GM19438 (cell line): ENCODE measurements around the gene FSD1L.

ENCODE experiments used
- ATAC-seq: cut with Tn5 transposase; IDR thresholded peaks from one replicate; pipeline ENCODE4 v1.9.1; 2021; ENCODE audit warnings: low read depth; ENCODE audit not compliant: unreplicated experiment

The FSD1L gene

DNA sequence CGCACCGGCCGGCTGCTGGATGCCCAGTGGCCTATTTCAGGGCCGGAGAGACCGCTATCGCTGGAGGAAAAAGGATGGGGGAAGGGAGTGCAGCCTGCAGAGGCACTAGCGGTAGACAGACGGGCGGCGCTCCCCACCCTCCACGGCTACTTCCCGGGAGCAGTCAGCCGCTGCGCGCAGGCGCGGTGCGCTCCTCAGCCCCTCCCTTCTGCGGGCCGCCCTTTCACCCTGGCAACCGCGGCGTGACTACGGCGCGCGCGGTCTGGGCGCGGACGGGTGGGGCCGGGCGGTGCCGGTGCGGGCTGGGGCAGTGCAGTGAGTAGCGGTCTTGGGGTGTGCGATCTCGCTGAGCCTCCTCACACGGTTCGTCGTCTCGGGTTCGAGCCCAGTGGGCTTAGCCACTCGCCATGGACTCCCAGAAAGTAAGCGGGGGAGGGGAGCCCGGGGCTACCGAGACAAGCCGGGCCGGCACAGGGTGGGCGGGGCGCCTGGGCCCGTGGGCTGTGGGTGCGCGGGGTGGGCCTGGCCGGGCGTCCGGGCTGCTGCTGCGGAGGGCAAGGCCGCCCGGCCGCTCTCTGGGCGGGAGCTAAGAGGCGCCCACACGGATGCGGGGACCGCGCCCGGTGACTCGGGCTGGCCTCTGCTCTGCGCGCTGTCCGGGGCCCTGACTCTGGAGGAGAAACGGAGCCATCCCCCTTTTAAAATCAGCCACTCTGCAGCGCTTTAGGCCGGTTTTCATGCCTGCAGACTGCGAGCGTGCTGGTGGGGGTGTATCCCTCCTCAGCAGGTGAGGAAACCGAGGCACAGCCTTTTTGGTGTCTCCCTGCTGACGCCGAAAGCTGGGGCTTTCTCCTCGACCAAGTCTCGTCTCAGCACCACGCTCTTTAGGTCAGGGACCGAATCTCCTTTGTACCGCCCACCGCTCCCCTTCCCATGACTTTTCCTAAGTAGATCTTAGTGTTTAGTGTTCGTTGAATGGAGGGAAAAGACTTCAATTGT lies at the start of gene FSD1L:
TSS of gene FSD1L (plus strand) at position 221 of the 999 bp plus-strand sequence. CDS start at position 408, 187 bp downstream.
- ATAC-seq: peak; percentile 96

DNA sequence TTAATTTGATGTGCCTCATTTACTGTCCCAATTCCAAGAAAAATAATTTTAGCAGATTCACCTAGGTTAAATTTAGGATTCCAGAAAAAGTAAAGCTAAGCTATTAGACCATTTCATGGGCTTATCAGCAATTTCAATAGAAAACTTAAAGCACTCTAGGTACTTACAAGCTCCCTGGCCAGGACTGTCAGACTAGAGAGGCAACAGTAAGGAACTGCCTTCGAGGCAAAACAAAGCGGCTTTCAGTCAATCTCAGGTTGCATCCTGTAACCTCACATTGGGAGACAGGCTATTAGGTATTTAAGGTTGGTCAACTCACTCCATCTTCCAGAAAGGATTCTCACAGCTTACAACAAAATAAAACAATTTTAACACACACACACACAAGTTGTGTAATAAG lies 48.7 kb upstream of the FSD1L start:
- no peak for ATAC-seq

DNA sequence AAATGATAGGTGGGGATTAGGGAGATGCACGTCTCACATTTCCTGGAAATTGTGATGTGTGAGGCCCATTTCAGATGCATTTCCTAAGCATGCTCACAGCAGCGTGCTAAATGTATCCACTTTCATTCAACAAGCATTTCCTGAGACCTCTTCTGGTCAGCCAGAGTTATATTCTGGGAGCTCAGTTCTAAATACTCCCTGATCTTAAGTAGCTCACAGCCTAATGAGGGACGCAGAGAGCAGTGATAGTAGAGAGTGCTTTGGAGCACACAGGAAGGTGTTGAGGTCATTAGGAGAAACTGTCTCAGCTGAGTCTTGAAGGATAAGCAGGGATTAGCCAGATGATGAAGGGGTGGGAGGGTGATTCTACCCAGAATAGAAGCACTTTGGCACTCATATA lies 46.2 kb upstream of the FSD1L start:
- no peak for ATAC-seq

DNA sequence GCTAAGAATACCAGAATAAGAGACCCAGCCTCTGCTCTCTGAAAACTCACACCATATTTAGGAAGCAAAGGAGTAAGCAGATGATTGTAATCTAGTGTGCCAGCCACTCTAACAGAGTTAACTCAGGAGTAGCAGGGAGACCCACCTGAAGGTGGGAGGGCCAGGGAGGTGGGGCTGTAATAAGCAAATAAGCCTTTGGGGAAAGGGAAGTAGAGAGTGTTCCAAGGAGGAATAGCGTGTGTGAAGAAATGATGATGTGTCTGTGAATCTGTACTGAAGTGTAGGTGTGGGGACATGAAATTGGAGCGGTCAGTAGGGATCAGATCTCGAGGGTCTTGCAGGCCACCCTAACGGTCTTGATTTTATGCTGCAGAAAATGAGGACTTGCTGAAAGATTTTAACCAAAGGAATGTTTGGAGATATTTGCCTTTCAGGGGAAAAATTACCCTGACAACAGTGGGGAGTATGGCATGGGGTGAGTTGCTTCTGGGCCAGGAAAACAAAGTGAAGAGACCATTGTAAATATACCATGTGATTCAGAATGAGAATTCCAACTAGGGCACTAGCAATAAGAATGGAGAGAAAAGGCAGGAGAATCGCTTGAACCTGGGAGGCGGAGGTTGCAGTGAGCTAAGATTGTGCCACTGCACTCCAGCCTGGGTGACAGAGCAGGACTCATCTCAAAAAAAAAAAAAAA lies 44.1 kb upstream of the FSD1L start:
- no peak for ATAC-seq

DNA sequence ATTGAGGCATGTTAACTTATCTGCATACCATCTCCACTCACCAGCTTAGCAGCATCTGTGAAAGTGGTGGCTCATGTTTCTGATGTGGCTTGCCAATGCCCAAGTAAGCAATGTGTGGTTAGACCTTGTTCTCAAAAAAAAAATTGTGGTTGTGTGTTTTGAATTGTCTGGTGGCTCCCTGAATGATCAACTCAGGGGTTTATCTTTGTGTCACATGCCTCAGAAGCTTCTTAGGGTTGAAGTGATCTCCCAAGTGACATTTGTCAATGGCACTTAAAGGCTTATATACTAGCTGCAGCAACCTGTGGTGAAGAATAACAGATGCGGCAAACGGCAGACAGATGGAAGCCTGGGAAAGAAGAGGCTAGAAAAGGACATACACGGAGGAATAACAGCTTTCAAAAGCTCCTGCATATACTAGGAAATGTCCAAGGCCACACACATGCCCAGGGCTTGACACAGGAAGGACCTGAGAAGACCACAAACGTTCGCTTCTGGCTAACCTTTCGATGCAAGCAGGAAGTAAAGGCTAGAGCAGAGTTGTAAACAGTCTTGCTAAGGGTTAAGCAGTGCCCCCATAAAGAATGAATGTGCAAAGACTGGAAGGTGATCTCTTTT lies 42.2 kb upstream of the FSD1L start:
- peak; percentile 90 for ATAC-seq

DNA sequence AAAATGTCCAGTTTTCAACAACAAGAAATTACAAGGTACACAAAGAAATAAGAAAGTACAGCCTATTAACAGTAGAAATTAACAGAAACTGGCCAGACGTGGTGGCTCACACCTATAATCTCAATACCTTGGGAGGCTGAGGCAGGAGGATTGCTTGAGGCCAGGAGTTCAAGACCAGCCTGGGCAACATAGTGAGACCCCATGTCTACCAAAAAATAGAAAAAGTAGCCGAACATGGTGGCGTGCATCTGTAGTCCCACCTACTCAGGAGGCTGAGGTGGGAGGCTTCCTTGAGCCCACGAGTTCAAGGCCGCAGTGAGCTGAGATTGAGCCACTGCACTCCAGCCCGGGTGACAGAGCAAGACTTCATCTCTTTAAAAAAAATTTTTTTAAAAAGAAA lies 41.5 kb upstream of the FSD1L start:
- ATAC-seq: no peak

DNA sequence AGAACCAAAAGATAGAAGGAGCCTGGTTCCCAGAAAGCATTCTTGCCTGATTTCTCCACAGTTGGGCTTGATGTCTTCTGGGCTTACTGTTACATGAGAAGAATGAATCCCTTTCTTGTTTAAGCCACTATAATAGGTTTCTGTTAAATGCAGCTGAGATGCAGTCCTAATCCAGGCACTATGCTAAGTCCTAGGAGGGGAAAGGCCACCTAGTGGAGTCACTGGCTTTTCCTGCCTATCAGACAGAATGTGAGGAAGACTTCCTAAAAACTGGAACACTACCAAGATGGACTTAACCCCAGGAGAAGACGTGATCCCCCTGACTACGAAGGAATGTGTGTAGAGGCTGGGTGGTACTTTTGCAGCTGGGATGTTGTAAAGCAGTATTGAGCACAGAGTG lies 34.3 kb upstream of the FSD1L start:
- no peak for ATAC-seq

DNA sequence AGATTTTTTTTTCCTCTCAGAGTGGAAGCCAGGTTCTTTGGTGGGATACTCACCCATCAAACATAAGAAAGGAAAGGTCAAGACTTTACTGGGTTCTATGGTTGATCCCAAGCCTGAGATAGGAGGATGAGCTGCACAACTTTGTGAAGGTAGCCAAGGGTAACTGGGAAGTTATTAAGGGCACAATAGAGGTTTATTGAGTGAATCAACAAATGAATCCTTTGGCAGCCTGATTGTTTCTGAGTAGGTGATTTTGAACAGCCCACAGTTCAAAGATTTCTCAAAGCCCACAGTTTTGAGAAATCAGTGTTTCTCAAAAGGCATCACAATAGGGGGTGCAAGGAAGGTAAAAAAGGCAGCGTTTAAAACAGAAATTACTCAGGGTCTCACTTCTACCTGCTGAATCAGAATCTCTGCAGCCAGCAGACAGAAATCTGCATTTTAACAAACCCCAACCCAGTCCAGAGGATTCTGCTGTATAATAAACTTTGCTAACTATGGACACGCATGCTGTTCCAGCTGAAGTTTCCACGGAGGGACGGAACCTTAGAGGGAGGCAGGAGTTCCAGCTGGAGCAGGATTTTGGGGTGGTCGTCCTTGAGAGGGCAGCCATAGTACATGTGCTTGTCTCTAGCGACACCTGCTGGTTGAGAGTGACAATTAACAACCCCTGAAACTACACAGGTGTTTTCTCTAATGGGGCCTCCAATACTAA lies 32.7 kb upstream of the FSD1L start:
- peak; percentile 75 for ATAC-seq

DNA sequence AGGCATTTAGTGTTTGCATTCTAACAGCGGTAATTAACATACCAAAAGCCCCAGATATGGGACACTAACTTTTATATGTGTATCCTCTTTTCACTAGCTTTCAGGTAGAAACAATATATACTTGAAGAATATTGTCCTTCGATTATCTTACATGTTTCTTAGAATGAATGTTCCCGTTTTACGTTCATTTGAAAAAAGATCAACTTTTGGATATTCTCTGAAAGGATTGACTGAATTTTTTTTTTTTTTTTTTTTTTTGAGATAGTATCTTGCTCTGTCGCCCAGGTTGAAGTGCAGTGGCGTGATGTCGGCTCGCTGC lies 32.2 kb upstream of the FSD1L start:
- no peak for ATAC-seq

DNA sequence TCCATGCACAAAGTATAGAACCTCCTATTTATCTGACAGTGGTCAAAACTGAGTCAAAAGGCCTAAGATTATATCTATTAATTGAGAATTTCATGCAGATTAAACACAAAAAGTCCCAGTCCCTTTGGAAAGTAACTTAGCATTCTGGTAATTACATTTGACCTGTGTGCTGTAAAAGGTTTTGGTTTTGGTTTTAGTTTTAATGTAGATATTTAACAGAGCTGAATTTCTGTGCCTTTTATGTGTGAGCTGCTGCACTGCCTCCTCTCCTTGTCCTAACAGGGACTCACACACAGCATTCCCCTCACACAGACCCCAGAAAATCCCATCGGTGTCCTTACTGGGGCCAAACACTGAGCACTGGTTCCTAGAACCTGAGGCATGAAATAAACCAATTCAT lies 31.0 kb upstream of the FSD1L start:
- ATAC-seq: no peak

DNA sequence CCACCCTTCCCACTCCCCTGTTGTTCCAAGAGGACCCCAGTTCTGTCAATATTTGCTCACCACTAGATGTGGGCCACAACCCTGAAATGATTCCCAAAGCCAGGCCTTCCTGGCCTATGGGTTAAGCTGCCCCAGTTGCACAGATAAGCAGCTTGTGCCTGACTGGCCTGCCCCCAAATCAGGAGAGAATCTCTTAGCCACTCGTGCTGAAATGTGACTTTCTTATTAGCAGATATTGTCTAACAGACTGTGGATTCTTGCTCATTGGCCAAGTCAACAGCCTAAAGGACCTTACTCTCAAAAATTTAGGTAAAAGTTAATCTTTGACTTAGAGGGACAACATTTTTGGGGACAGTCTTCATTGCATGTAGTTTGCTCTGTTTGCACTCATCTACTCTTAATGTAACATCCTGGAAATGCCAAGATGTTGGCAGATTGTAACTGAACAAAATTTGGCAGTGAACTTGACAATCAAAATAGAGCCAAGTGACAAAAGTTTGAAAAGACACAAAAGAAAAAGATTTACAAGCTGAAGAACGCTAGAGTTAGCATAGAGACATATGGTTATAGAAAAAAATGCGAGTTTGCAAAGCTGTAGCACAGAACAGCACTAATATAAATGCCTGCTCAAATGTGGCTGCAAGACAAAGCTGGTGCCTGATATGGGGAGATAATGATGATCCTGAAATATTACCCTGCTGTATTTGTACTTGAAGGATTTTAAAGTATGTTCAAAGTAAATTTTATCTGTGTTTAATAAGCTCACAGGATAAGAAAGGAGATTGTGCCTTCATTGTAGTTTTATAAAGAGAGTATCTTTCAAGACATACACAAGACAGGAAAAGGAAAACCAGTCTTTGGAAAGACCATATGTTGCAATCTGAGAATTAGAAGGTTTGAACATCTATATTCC lies 29.0 kb upstream of the FSD1L start:
- ATAC-seq: no peak

DNA sequence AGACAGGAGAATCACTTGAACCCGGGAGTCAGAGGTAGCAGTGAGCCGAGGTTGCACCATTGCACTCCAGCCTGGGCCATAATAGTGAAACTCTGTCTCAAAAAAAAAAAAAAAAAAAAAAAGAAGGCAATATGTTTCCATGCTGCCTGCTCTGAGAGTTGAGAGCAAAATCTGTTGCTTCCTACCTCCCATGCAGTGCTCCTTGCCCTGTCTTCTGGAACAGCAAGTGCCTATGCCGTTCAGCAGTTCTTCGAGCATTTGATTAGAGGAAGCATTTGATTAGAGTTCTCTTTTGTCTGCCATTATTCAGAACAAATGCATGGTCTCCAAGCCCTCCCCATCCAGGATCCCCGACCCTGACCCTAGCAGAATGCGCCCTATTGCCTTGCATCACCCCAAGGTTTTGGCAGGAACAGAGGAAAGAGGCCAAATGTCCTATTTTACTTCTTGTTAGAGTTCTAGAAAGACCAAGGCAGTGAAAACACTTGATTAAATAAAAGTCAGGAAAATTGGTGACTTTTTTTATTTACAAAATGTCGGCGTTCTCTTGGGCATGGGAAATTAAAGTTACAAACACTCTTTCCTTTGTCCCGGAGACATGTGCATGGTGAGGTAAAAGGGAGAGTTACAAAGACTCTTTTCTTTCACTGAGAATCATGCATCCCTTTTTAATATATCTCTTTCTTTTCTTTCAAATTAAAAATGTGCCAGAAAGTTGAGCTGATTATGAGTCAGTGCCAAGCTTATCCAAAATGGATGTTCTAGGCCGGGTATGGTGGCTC lies 27.8 kb upstream of the FSD1L start:
- no peak for ATAC-seq

DNA sequence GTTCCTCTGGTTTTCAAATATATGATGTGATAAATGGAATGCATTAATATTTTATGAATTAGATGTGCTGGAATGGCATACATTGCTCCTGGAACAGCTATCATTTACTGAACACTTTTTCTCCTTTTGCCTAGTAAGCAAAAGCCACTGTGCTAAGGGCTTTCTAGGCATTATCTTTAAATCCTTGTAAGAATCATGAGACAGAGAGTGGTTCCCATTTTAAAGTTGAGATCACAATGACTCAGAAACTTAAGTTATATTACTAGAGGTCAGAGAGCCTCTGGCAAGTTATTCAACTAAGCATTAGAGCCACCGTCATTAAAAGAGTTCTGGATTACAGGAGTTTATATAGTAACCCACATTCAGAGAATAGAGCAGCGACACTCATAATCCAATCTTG lies 26.7 kb upstream of the FSD1L start:
- ATAC-seq: no peak

DNA sequence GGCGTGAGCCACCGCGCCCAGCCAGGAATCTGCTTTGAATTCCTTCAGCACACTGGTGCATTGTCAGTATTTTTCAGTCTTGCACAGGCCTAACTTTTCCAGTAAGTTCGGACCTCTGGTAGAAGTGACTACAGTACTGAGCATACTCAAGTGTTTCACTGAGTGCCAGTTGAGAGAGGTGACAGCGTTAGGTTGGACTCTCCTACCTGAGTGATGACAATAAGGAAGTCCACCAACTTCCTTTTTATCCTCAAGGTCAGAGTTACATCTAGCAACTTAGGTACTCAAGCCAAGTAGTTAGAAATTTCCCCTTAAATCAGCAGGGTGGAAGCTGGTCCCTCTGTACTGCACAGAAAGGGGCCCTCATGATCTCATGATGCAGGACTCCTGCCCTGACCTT lies 26.0 kb upstream of the FSD1L start:
- no peak for ATAC-seq

DNA sequence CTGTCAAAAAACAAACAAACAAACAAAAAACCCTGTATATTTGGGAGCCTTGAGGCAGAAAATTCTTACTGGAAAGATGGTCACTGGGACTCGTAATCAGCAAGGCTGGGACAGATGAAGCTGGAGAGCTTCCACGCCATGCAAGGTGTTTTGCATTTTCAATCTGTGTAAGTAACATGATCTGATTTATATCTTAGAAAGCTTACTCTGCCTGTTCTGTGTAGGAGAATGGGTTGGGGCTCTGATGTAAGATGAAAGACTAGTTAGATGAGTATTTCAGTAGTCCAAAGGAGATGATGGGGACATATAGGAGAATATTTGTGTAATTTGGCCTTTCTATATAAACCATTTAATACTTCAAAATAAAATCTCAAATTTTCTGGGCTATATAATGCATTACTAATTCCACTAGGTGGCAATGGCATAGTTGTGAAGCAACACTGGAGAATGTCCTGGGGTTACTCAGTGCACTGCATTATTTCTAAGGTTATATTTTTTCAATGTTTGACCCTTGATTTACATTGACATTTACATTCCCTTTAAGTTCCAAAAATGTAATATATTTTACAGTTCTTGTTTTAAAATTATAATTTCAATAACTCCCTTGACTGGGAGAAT lies 21.9 kb upstream of the FSD1L start:
- ATAC-seq: no peak

DNA sequence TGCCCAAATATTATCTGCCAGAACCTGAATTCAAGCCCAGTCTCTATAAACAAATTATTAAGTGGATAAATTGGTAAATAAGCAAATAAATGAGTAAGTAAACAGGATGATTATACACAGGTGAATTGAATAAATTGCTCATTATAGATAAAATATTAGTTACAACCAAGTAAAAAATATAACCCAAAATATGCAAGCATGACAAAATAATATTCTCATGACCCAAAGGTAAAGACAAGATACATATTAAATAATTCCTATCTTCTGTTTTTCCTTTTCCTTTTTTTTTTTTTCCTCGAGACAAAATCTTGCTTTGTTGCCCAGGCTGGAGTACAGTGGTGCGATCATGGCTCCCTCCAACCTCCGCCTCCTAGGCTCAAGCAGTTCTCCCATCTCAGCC lies 21.2 kb upstream of the FSD1L start:
- ATAC-seq: no peak

DNA sequence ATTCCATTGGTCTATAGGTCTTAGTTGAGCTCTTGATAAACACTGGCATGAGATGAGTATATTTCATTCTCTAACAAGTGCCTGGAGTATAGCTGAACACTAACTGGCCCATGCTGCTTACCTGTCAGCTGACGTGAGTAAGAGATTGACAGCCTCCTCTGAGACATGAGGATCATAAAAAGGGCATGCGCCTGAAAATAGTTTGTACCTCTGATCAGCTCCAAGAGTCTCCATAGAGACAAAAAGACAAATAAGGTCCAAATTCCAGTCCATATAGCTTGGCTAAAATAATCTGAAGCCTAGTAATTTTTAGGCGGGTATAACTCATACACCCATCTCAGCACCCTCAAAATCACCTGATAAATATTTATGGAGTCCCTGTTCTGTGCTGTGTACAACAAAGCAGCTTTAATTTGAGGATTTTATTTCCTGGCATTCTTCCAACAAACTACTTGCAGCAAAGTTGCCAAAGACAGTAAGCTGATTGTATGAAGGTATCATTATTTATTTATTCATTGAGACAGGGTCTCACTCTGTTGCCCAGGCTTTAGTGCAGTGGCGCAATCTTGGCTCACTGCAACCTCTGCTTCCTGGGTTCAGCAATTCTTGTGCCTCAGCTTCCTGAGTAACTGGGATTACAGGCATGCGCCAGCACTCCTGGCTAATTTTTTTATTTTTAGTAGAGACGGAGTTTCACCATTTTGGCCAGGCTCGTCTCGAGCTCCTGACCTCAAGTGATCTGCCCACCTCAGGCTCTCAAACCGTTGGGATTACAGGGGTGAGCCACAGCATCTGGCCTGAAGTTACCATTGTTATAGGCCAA lies 16.2 kb upstream of the FSD1L start:
- ATAC-seq: no peak
